Measurements from ENCODE around the gene FARSA. TPM values are rescaled to one million over a fixed set of nuclear protein-coding genes. Genes with fewer than 3 reads are reported as not detected.

The FARSA gene
- total RNA-seq, 1 experiment from 2014 or later: 75.9 TPM

GRCh38 chr19:12924621-12925310, 8.7 kb downstream of the FARSA start:
- intact Hi-C loops (cut with micrococcal nuclease; ENCODE audit: unreplicated experiment): no loop called here
- peaks cover 85% of the 10 kb centered on the region for H3K36me3 Mint-ChIP-seq (ENCODE audit: insufficient read depth, unreplicated experiment)
- Histone ChIP-seq H3K27me3 (replicated peaks; ENCODE audit: control insufficient read depth, insufficient read depth, low read length) (no peaks in the 10 kb centered on the region), H3K4me3 (ENCODE audit: low read depth, low read length) (no peak overlapping the region), H3K36me3 (ENCODE audit: control insufficient read depth, insufficient read depth, low read length) (peaks cover 4% of the 10 kb centered on the region), H3K9me3 (no peaks in the 10 kb centered on the region), H3K4me1 (no peaks in the 10 kb centered on the region)
- no peaks in the 10 kb centered on the region for H3K4me1 Mint-ChIP-seq (ENCODE audit: low read depth, unreplicated experiment)
- BruUV-seq (replicated peaks): no TSS peak
- H3K27me3 Mint-ChIP-seq (ENCODE audit: insufficient read depth, unreplicated experiment): no peaks in the 10 kb centered on the region
- no peak for TF ChIP-seq CTCF (IDR thresholded peaks at IDR 0.05; ENCODE audit: insufficient read depth in 1 of 2, low read depth in 1 of 2, low read length in 1 of 2, severe bottlenecking in 1 of 2, unreplicated experiment in 1 of 2)
- no peak overlapping the region for H3K27ac Mint-ChIP-seq (ENCODE audit: unreplicated experiment)
- ChIA-PET POLR2A (no interaction called here), CTCF (no interaction called here)
- no peak overlapping the region for H3K4me3 Mint-ChIP-seq (ENCODE audit: unreplicated experiment)
- H3K9me3 Mint-ChIP-seq (ENCODE audit: unreplicated experiment): no peaks in the 10 kb centered on the region
- DNase-seq: no peak

GRCh38 chr19:12922959-12923358, 10.6 kb downstream of the FARSA start:
- peaks cover 85% of the 10 kb centered on the region for H3K36me3 Mint-ChIP-seq (ENCODE audit: insufficient read depth, unreplicated experiment)
- intact Hi-C loops (cut with micrococcal nuclease; ENCODE audit: unreplicated experiment): no loop called here
- no TSS peak for BruUV-seq (replicated peaks)

GRCh38 chr19:12921047-12921446, 12.5 kb downstream of the FARSA start:
- Mint-ChIP-seq H3K27me3 (ENCODE audit: insufficient read depth, unreplicated experiment) (no peaks in the 10 kb centered on the region), H3K4me1 (ENCODE audit: low read depth, unreplicated experiment) (no peaks in the 10 kb centered on the region), H3K4me3 (ENCODE audit: unreplicated experiment) (peak overlapping the region; percentile 9), H3K27ac (ENCODE audit: unreplicated experiment) (peak overlapping the region; percentile 74), H3K36me3 (ENCODE audit: insufficient read depth, unreplicated experiment) (peaks cover 69% of the 10 kb centered on the region), H3K9me3 (ENCODE audit: unreplicated experiment) (no peaks in the 10 kb centered on the region)
- no peaks in the 10 kb centered on the region for H3K9me3 ChIP-seq
- H3K4me3 ChIP-seq (ENCODE audit: low read depth, low read length): no peak overlapping the region
- POLR2A ChIA-PET: interaction anchor here (1.6 kb wide), 1 partner anchor 12 kb away, joined by 9 read pairs; the partner anchor contains the start of gene FARSA
- no peak for DNase-seq
- intact Hi-C loops (cut with micrococcal nuclease; ENCODE audit: unreplicated experiment): no loop called here
- no peaks in the 10 kb centered on the region; the same call in 1 of the 2 replicates for H3K36me3 ChIP-seq (ENCODE audit: control insufficient read depth, insufficient read depth, low read length)
- CTCF ChIA-PET: no interaction called here
- TF ChIP-seq CTCF (IDR thresholded peaks at IDR 0.05; ENCODE audit: insufficient read depth in 1 of 2, low read depth in 1 of 2, low read length in 1 of 2, severe bottlenecking in 1 of 2, unreplicated experiment in 1 of 2): no peak
- BruUV-seq (replicated peaks): no TSS peak
- H3K27me3 ChIP-seq (replicated peaks; ENCODE audit: control insufficient read depth, insufficient read depth, low read length): no peaks in the 10 kb centered on the region
- H3K4me1 ChIP-seq: no peaks in the 10 kb centered on the region

More at GRCh38 chr19:12922959-12923358, 10.6 kb downstream of the FARSA start:
- Mint-ChIP-seq H3K4me3 (ENCODE audit: unreplicated experiment) (no peak overlapping the region), H3K27ac (ENCODE audit: unreplicated experiment) (no peak overlapping the region), H3K4me1 (ENCODE audit: low read depth, unreplicated experiment) (no peaks in the 10 kb centered on the region), H3K9me3 (ENCODE audit: unreplicated experiment) (no peaks in the 10 kb centered on the region), H3K27me3 (ENCODE audit: insufficient read depth, unreplicated experiment) (no peaks in the 10 kb centered on the region)
- no peak for DNase-seq
- Histone ChIP-seq H3K36me3 (ENCODE audit: control insufficient read depth, insufficient read depth, low read length) (peaks cover 1% of the 10 kb centered on the region), H3K27me3 (replicated peaks; ENCODE audit: control insufficient read depth, insufficient read depth, low read length) (no peaks in the 10 kb centered on the region), H3K4me1 (no peaks in the 10 kb centered on the region), H3K9me3 (no peaks in the 10 kb centered on the region), H3K4me3 (ENCODE audit: low read depth, low read length) (no peak overlapping the region)
- TF ChIP-seq CTCF (IDR thresholded peaks at IDR 0.05; ENCODE audit: insufficient read depth in 1 of 2, low read depth in 1 of 2, low read length in 1 of 2, severe bottlenecking in 1 of 2, unreplicated experiment in 1 of 2): no peak
- CTCF ChIA-PET: no interaction called here
- POLR2A ChIA-PET: no interaction called here

All from Caco-2 (cell line).